GM23338 (cell line): ENCODE data around the gene NTN1. TPM values are rescaled to one million over a fixed set of nuclear protein-coding genes. Genes with fewer than 3 reads are reported as not detected.

Experiments
- ATAC-seq: fragments of 200-7000 bp; cut with Tn5 transposase; 3 replicates; pipeline ENCODE4 v1.9.1; 2020
- DNase-seq: peaks from one replicate; pipeline ENCODE4 v3.0.0-alpha.2; 2015; ENCODE audit warnings: low spot score
- H2AFZ ChIP-seq: fragments of 200-600 bp; sonication (generic); 2 replicates; pipeline ENCODE4 v1.8.0; 2016; ENCODE audit warnings: antibody characterized with exemption, mild to moderate bottlenecking, moderate library complexity
- H3F3A ChIP-seq: fragments of 200-600 bp; sonication (generic); replicated peaks from 2 replicates; pipeline ENCODE4 v1.8.0; 2017; ENCODE audit warnings: antibody characterized with exemption, mixed run types, low read depth
- H3K27ac ChIP-seq: fragments of 200-600 bp; sonication (generic); 2 replicates; pipeline ENCODE4 v1.6.1; 2016; ENCODE audit warnings: low read depth
- H3K27me3 ChIP-seq: fragments of 200-600 bp; sonication (generic); 2 replicates; pipeline ENCODE4 v1.8.0; 2016; ENCODE audit warnings: mild to moderate bottlenecking, mixed run types, moderate library complexity; ENCODE audit not compliant: insufficient read depth
- H3K36me3 ChIP-seq: fragments of 200-600 bp; sonication (generic); 2 replicates; pipeline ENCODE4 v1.8.0; 2016; ENCODE audit warnings: mild to moderate bottlenecking; ENCODE audit not compliant: insufficient read depth
- H3K4me1 ChIP-seq: fragments of 200-600 bp; sonication (generic); 2 replicates; pipeline ENCODE4 v1.8.0; 2016; ENCODE audit warnings: mild to moderate bottlenecking, moderate library complexity; ENCODE audit not compliant: insufficient read depth
- H3K4me2 ChIP-seq: fragments of 200-600 bp; sonication (generic); 2 replicates; pipeline ENCODE4 v1.7.1; 2017; ENCODE audit warnings: mixed run types
- H3K4me3 ChIP-seq: fragments of 200-600 bp; sonication (generic); 2 replicates; pipeline ENCODE4 v1.6.1; 2016; ENCODE audit warnings: mixed run types
- H3K79me2 ChIP-seq: fragments of 200-600 bp; sonication (generic); replicated peaks from 2 replicates; pipeline ENCODE4 v1.8.0; 2017; ENCODE audit warnings: mild to moderate bottlenecking; ENCODE audit not compliant: insufficient read depth
- H3K9me2 ChIP-seq: fragments of 200-600 bp; sonication (generic); 2 replicates; pipeline ENCODE4 v1.8.0; 2017; ENCODE audit not compliant: insufficient read depth
- H4K20me1 ChIP-seq: fragments of 200-600 bp; sonication (generic); replicated peaks from 2 replicates; pipeline ENCODE4 v1.8.0; 2017; ENCODE audit warnings: mild to moderate bottlenecking; ENCODE audit not compliant: insufficient read depth
- H3K27ac Mint-ChIP-seq: 2 replicates; pipeline ENCODE4 v1.8.0; 2020; ENCODE audit warnings: inconsistent platforms, mild to moderate bottlenecking, moderate library complexity, mixed read lengths
- H3K27me3 Mint-ChIP-seq: 3 replicates; pipeline ENCODE4 v1.8.0; 2022; ENCODE audit warnings: low read depth, mild to moderate bottlenecking, moderate library complexity, mixed read lengths, inconsistent platforms; ENCODE audit not compliant: insufficient read depth, poor library complexity
- H3K36me3 Mint-ChIP-seq: 3 replicates; pipeline ENCODE4 v1.8.0; 2021; ENCODE audit warnings: low read depth, mild to moderate bottlenecking, inconsistent platforms, moderate library complexity, mixed read lengths
- H3K4me1 Mint-ChIP-seq: 3 replicates; pipeline ENCODE4 v1.8.0; 2020; ENCODE audit warnings: mild to moderate bottlenecking, inconsistent platforms, mixed read lengths
- H3K4me3 Mint-ChIP-seq: 3 replicates; pipeline ENCODE4 v1.8.0; 2021; ENCODE audit warnings: moderate library complexity, mild to moderate bottlenecking, inconsistent platforms, mixed read lengths
- H3K9me3 Mint-ChIP-seq: 3 replicates; pipeline ENCODE4 v1.8.0; 2020; ENCODE audit warnings: moderate library complexity, mild to moderate bottlenecking, inconsistent platforms, mixed read lengths
- CREB1 ChIP-seq: fragments of 250-450 bp; sonication (Bioruptor Pico); IDR thresholded peaks from 2 replicates; pipeline ENCODE4 v1.5.0; 2020; ENCODE audit warnings: low read depth, mild to moderate bottlenecking, moderate library complexity
- ETS1 ChIP-seq: IDR thresholded peaks from 2 replicates; pipeline ENCODE4 v1.6.1; 2016; ENCODE audit warnings: antibody characterized with exemption
- EZH2 ChIP-seq: fragments of 200-600 bp; sonication (generic); IDR thresholded peaks from one replicate; pipeline ENCODE4 v1.8.0; 2017; ENCODE audit warnings: antibody characterized with exemption, mild to moderate bottlenecking, low read depth; ENCODE audit not compliant: unreplicated experiment
- EZH2phosphoT487 ChIP-seq: fragments of 200-600 bp; sonication (generic); IDR thresholded peaks from one replicate; pipeline ENCODE4 v1.8.1; 2018; ENCODE audit warnings: antibody characterized with exemption; ENCODE audit not compliant: unreplicated experiment
- JUNB ChIP-seq: IDR thresholded peaks from one replicate; pipeline ENCODE4 v1.6.1; 2016; ENCODE audit warnings: antibody characterized with exemption; ENCODE audit not compliant: unreplicated experiment
- POLR2AphosphoS5 ChIP-seq: IDR thresholded peaks from 2 replicates; pipeline ENCODE4 v1.6.1; 2016; ENCODE audit warnings: antibody characterized with exemption, low read depth
- ZNF114 ChIP-seq: fragments of 250-450 bp; sonication (Bioruptor Pico); IDR thresholded peaks from 2 replicates; pipeline ENCODE4 v1.5.0; 2020; ENCODE audit warnings: mild to moderate bottlenecking, moderate library complexity
- ZNF331 ChIP-seq: fragments of 250-450 bp; sonication (Bioruptor Pico); IDR thresholded peaks from 2 replicates; pipeline ENCODE4 v1.5.0; 2020; ENCODE audit warnings: low read depth, mild to moderate bottlenecking, moderate library complexity
- polyA plus RNA-seq: library from polyadenylated mRNA; unstranded; fragments of >200 nt; fragmentation: Nextera tagmentation; extraction: Ambion mirVana; gene quantifications from 2 replicates; pipeline ENCODE4 v1.2.1, GENCODE V29; 2016
- total RNA-seq: library from RNA; depleted of rRNA; stranded (reverse); fragments of >200 nt; shearing (Covaris generic); gene quantifications from 2 replicates; pipeline ENCODE4 v1.2.3, GENCODE V29; 2014
- TF ChIP-seq, protein P1 (sequence below): fragments of 250-450 bp; sonication (Bioruptor Pico); IDR thresholded peaks from 2 replicates; pipeline ENCODE4 v1.5.0; 2020; ENCODE audit warnings: mild to moderate bottlenecking, moderate library complexity

The NTN1 gene
- total and polyA plus RNA-seq, 2 experiments from 2014 or later = 0.57 to 2.6 TPM

DNA sequence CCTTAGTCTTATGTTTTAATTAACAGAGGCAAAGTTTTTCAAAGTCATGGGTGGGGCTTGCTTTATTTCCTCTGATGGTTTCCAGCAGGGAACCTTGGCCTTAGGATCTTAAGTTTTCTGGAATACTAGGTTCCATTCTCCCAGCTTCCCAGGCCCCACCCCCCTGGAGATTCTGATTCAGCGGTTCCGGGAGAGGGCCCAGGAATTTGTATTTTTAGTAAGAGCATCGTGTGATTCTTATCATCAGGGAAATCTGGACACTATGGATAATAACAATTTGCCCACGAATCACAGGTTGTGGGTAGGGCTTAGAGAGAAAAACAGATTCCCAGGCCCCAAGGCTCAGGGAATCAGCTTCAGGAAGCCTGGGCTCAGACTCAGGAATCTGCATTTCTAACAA is 263.6 kb downstream of the NTN1 start:
- Histone ChIP-seq H3K27me3 (no peaks in the 10 kb centered on the region), H2AFZ (no peak overlapping the region), H3K79me2 (no peaks in the 10 kb centered on the region), H3F3A (no peaks in the 10 kb centered on the region), H3K4me3 (no peak overlapping the region; the same call in 1 of the 2 replicates), H3K27ac (no peak overlapping the region), H3K36me3 (no peaks in the 10 kb centered on the region), H3K9me2 (no peaks in the 10 kb centered on the region), H3K4me1 (peaks cover 25% of the 10 kb centered on the region), H3K4me2 (peak overlapping the region; percentile 46), H4K20me1 (no peaks in the 10 kb centered on the region)
- Mint-ChIP-seq H3K4me1 (peaks cover 43% of the 10 kb centered on the region), H3K9me3 (no peaks in the 10 kb centered on the region), H3K36me3 (no peaks in the 10 kb centered on the region), H3K27me3 (peaks cover 2% of the 10 kb centered on the region), H3K27ac (no peak overlapping the region), H3K4me3 (no peak overlapping the region)
- DNase-seq (peak; percentile 31), ATAC-seq (peak; percentile 37; the same call in 1 of the 3 replicates)
- TF ChIP-seq ZNF331 (CRISPR knock-in tag) (no peak), CREB1 (CRISPR knock-in tag) (no peak), POLR2AphosphoS5 (no peak)

DNA sequence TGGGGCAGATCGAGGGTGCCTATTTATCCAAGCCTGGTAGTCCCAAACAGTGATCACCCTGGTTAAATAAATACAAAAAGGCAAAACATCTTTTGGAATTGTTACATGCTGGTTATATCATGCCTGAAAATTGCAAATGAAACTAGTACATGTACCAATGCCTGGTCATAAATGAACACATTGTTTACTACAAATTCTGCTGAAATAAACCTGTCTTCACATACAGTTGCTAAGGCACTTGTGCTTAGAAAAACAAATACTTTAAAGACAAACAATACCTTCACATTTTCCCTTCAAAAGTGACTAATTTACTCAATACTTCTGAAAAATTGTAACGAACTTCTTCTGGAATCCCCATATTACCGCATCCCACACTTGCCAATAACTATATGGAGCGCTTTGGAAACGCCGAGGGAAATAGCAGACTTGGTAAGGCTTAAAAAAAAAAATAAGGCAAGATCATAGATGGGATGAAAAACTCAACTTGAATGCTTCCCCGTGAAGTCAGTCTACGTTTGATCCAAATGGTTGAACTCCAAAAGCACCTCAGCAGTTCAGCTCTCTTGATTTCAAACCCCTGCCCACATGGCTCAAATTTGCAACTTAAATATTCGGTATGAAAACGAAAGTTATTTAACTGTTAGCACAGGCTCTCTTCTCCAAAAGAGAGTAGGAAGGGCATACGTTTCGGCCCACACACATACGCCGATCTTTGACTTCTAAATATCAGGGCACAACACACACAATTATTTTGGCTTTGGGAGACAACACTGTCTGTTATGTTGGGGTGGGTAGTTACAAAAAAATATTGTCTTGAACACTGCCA is 264.5 kb downstream of the NTN1 start:
- Mint-ChIP-seq H3K9me3 (no peaks in the 10 kb centered on the region), H3K27me3 (peaks cover 2% of the 10 kb centered on the region), H3K36me3 (no peaks in the 10 kb centered on the region), H3K4me3 (no peak overlapping the region), H3K27ac (peak overlapping the region; percentile 30; the same call in 1 of the 2 replicates), H3K4me1 (peaks cover 41% of the 10 kb centered on the region)
- Histone ChIP-seq H3K4me2 (no peak overlapping the region), H3K4me1 (peaks cover 25% of the 10 kb centered on the region), H2AFZ (no peak overlapping the region), H3F3A (no peaks in the 10 kb centered on the region), H3K79me2 (no peaks in the 10 kb centered on the region), H4K20me1 (no peaks in the 10 kb centered on the region), H3K9me2 (no peaks in the 10 kb centered on the region), H3K27me3 (no peaks in the 10 kb centered on the region), H3K27ac (no peak overlapping the region), H3K4me3 (no peak overlapping the region), H3K36me3 (no peaks in the 10 kb centered on the region)
- ATAC-seq (no peak), DNase-seq (no peak)
- TF ChIP-seq, protein P1, sequence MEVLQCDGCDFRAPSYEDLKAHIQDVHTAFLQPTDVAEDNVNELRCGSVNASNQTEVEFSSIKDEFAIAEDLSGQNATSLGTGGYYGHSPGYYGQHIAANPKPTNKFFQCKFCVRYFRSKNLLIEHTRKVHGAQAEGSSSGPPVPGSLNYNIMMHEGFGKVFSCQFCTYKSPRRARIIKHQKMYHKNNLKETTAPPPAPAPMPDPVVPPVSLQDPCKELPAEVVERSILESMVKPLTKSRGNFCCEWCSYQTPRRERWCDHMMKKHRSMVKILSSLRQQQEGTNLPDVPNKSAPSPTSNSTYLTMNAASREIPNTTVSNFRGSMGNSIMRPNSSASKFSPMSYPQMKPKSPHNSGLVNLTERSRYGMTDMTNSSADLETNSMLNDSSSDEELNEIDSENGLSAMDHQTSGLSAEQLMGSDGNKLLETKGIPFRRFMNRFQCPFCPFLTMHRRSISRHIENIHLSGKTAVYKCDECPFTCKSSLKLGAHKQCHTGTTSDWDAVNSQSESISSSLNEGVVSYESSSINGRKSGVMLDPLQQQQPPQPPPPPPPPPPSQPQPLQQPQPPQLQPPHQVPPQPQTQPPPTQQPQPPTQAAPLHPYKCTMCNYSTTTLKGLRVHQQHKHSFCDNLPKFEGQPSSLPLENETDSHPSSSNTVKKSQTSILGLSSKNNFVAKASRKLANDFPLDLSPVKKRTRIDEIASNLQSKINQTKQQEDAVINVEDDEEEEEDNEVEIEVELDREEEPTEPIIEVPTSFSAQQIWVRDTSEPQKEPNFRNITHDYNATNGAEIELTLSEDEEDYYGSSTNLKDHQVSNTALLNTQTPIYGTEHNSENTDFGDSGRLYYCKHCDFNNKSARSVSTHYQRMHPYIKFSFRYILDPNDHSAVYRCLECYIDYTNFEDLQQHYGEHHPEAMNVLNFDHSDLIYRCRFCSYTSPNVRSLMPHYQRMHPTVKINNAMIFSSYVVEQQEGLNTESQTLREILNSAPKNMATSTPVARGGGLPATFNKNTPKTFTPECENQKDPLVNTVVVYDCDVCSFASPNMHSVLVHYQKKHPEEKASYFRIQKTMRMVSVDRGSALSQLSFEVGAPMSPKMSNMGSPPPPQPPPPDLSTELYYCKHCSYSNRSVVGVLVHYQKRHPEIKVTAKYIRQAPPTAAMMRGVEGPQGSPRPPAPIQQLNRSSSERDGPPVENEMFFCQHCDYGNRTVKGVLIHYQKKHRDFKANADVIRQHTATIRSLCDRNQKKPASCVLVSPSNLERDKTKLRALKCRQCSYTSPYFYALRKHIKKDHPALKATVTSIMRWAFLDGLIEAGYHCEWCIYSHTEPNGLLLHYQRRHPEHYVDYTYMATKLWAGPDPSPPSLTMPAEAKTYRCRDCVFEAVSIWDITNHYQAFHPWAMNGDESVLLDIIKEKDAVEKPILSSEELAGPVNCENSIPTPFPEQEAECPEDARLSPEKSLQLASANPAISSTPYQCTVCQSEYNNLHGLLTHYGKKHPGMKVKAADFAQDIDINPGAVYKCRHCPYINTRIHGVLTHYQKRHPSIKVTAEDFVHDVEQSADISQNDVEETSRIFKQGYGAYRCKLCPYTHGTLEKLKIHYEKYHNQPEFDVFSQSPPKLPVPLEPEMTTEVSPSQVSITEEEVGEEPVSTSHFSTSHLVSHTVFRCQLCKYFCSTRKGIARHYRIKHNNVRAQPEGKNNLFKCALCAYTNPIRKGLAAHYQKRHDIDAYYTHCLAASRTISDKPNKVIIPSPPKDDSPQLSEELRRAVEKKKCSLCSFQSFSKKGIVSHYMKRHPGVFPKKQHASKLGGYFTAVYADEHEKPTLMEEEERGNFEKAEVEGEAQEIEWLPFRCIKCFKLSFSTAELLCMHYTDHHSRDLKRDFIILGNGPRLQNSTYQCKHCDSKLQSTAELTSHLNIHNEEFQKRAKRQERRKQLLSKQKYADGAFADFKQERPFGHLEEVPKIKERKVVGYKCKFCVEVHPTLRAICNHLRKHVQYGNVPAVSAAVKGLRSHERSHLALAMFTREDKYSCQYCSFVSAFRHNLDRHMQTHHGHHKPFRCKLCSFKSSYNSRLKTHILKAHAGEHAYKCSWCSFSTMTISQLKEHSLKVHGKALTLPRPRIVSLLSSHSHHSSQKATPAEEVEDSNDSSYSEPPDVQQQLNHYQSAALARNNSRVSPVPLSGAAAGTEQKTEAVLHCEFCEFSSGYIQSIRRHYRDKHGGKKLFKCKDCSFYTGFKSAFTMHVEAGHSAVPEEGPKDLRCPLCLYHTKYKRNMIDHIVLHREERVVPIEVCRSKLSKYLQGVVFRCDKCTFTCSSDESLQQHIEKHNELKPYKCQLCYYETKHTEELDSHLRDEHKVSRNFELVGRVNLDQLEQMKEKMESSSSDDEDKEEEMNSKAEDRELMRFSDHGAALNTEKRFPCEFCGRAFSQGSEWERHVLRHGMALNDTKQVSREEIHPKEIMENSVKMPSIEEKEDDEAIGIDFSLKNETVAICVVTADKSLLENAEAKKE = no peak
- TF ChIP-seq CREB1 (CRISPR knock-in tag) (no peak), JUNB (no peak), ZNF114 (no peak), POLR2AphosphoS5 (no peak), ZNF331 (CRISPR knock-in tag) (no peak), EZH2phosphoT487 (no peak), EZH2 (no peak), ETS1 (no peak)
